Muscle of leg (tissue), 11 donors: ENCODE data around the gene RUVBL1. TPM values are rescaled to one million over a fixed set of nuclear protein-coding genes. Genes with fewer than 3 reads are reported as not detected.

ENCODE experiments used
- DNase-seq: peaks from one replicate; pipeline ENCODE4 v3.0.0; 2013
- H3K27ac ChIP-seq: one replicate; pipeline ENCODE4 v1.5.1; 2013; ENCODE audit warnings: mild to moderate bottlenecking, low read length, control low read depth
- H3K27me3 ChIP-seq: one replicate; pipeline ENCODE4 v1.6.1; 2013; ENCODE audit warnings: low read length; ENCODE audit not compliant: control insufficient read depth, insufficient read depth
- H3K36me3 ChIP-seq: one replicate; pipeline ENCODE4 v1.6.1; 2013; ENCODE audit warnings: low read length; ENCODE audit not compliant: control insufficient read depth, insufficient read depth
- H3K4me1 ChIP-seq: one replicate; pipeline ENCODE4 v1.6.1; 2013; ENCODE audit warnings: low read length; ENCODE audit not compliant: control insufficient read depth, insufficient read depth
- H3K4me3 ChIP-seq: one replicate; pipeline ENCODE4 v1.5.1; 2013; ENCODE audit warnings: low read length, control low read depth
- H3K9me3 ChIP-seq: replicated peaks from 2 replicates; pipeline ENCODE4 v1.6.1; 2013; ENCODE audit warnings: low read depth, low read length; ENCODE audit not compliant: control insufficient read depth
- WGBS: methylation state at CpG from one replicate; pipeline ENCODE4 v1.1.5; 2013; ENCODE audit warnings: missing lambda C conversion rate; ENCODE audit not compliant: insufficient coverage; 5-methylcytosine and 5-hydroxymethylcytosine counted together
- polyA plus RNA-seq, 8 donors: library from polyadenylated mRNA; unstranded; fragments of 120-200 nt; gene quantifications; one replicate each; pipeline versions ENCODE4 v1.2.1 to v1.2.3, GENCODE V29; 2013; ENCODE audit warnings: inconsistent platforms in 1 of 8, low replicate concordance in 1 of 8; ENCODE audit not compliant: insufficient read length in 8 of 8, insufficient read depth in 1 of 8
- total RNA-seq: library from RNA; stranded (reverse); fragments of 120-200 nt; gene quantifications from one replicate; pipeline ENCODE4 v1.2.4, GENCODE V29; 2013

RUVBL1 gene
- total and polyA plus RNA-seq, 9 donors: 33.6 to 41.4 (median 38.6) TPM

DNA sequence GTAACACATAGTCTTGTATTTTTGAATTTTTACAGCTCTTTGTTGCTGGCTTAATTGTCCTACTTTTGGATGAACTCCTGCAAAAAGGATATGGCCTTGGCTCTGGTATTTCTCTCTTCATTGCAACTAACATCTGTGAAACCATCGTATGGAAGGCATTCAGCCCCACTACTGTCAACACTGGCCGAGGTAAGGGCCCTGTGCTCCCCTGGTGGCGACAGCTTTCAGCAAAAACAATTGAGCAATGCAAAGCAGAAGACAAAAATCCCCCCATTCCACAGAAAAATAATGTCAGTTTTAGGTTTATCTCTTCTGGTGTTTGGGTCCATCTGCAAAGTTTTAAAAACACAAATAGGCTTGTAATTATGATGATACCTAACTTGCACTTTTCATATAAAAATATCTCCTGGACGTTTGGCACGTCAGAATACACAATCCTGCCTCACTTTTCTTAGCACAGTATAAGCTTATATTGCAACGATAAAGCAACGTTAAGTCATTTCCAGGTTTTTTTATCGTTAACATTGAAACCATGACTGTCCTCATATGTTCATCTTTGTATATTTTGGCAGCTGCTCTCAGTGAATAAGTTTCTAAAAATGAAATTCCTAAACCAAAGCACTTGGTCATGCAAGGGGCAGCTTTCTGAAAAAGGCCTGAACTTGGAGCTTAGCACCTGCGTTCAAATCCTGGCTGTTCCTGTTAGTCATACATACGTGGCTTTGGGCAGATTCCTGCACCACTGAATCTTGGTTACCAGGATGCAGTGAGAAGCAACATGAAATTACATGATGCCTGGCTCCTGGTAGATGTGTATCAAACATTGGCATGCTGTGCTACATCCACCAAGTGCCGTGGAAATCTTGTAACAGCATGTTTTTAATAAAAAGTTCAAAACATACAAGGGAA lies 62.9 kb downstream of the RUVBL1 start:
- H3K27me3 ChIP-seq: no peaks in the 10 kb centered on the region
- H3K9me3 ChIP-seq: no peaks in the 10 kb centered on the region
- H3K36me3 ChIP-seq: peaks cover 78% of the 10 kb centered on the region
- 92% methylated on average over 2 of the region's 11 CpGs for WGBS
- no peak overlapping the region for H3K27ac ChIP-seq
- no peak overlapping the region for H3K4me3 ChIP-seq
- H3K4me1 ChIP-seq: no peaks in the 10 kb centered on the region
- no peak for DNase-seq

DNA sequence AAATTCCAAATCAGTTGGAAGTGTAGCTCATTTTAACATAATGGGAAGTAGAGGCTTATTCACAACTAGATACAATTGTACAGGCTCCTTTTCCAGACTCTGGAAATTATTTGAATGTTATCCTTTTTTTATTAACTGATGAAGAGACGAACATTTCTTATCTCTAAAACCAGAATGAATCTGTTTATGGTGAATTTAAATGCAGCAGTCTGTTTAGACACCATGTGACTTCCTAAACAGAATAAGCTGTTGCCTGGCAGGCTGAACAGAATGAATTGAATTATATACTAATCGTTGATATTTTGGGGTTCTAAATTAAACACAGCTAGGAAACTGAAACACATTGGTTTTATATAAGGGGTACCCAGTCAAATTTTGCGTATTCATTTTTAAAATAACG lies 67.4 kb downstream of the RUVBL1 start:
- WGBS: 100% methylated on average over 2 of the region's 4 CpGs

DNA sequence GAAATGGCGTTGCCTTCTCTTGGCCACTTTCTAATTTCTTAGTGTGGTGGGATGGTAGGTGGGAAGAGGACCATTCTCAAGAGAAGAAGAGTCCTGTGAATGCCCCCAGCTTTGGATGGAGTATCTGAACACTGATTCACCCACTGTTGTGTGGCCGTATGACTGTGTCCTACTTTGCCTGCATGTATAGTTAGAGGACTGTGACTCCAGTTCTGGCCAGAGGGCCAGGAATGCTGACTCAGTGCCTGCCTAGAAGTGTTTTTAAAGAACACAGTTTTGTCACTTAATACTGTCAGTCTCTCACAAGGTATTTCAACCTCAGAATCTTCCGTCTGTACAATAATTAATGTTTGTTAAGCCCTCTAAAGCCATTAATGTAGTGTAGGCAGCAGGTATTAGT lies 69.2 kb downstream of the RUVBL1 start:
- Histone ChIP-seq H3K27ac (no peak overlapping the region), H3K9me3 (no peaks in the 10 kb centered on the region), H3K27me3 (no peaks in the 10 kb centered on the region), H3K4me3 (no peak overlapping the region), H3K4me1 (peaks cover 12% of the 10 kb centered on the region), H3K36me3 (peaks cover 40% of the 10 kb centered on the region)
- no CpG with 5 or more reads among the region's 3 CpGs for WGBS
- no peak for DNase-seq

More for the DNA sequence above, 67.4 kb downstream of the RUVBL1 start:
- no peaks in the 10 kb centered on the region for H3K9me3 ChIP-seq
- H3K36me3 ChIP-seq: peaks cover 59% of the 10 kb centered on the region
- H3K4me1 ChIP-seq: peaks cover 9% of the 10 kb centered on the region
- H3K4me3 ChIP-seq: no peak overlapping the region
- no peak for DNase-seq
- no peak overlapping the region for H3K27ac ChIP-seq
- no peaks in the 10 kb centered on the region for H3K27me3 ChIP-seq

DNA sequence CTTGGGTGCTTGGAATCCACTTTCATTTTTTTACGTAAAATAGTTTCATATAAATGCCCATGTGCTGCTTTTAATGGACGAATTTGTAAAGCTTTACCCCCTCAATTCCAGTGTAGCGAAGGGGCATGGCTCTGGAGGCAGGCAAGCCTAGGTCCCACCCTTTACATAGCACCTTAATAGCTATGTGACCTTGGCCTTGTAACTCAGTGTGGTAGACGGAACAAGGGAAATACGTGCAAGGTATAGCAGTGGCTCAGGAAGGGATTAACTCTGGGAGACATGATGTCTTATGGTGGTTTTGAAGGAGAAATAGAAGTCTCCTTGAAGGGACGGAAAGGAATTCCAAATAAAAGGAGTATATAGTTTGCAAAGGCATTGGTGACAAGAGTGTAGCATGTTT lies 70.0 kb downstream of the RUVBL1 start:
- no peaks in the 10 kb centered on the region for H3K27me3 ChIP-seq
- no peak overlapping the region for H3K27ac ChIP-seq
- no peaks in the 10 kb centered on the region for H3K9me3 ChIP-seq
- WGBS: 49% methylated on average over 3 of the region's 6 CpGs
- H3K4me3 ChIP-seq: peak overlapping the region; percentile 79
- no peak for DNase-seq
- H3K4me1 ChIP-seq: peaks cover 12% of the 10 kb centered on the region
- peaks cover 37% of the 10 kb centered on the region for H3K36me3 ChIP-seq

DNA sequence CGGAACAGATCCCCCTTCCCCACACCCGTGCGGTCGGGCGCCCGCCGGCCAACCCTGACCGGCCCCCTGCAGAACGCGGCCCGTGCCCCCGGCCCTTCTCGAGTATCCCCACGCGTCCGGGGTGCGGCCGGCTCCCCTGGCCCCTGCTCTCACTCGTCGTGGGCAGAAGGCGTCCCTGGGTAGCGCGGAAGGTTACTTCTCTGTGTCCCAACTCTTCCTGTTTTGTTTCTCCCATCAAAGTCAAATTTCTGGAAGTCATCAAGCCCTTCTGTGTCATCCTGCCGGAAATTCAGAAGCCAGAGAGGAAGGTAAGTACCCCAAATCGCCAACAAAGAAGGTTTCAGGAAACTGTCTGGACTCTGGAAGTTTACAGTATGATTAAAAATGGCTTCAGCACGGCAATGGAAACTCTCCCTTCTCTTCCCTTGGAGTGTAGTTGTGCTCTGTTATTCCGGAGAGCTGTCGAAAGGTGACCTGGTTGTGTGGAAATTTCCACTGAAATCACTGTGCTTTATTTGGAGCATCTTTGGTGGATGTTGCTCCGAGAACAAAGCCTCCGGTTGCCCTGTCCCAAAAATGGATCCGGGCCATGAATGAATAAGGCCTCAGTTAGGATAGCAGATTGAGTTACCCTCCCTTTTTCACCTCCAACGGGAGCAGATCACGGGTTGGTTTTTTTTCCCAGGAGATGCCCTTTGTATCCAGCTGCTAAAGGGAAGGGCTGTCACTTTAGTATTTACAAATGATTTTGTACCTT lies 70.8 kb downstream of the RUVBL1 start:
- 0% methylated on average over 26 of the region's 33 CpGs for WGBS
- DNase-seq: peak; percentile 51

DNA sequence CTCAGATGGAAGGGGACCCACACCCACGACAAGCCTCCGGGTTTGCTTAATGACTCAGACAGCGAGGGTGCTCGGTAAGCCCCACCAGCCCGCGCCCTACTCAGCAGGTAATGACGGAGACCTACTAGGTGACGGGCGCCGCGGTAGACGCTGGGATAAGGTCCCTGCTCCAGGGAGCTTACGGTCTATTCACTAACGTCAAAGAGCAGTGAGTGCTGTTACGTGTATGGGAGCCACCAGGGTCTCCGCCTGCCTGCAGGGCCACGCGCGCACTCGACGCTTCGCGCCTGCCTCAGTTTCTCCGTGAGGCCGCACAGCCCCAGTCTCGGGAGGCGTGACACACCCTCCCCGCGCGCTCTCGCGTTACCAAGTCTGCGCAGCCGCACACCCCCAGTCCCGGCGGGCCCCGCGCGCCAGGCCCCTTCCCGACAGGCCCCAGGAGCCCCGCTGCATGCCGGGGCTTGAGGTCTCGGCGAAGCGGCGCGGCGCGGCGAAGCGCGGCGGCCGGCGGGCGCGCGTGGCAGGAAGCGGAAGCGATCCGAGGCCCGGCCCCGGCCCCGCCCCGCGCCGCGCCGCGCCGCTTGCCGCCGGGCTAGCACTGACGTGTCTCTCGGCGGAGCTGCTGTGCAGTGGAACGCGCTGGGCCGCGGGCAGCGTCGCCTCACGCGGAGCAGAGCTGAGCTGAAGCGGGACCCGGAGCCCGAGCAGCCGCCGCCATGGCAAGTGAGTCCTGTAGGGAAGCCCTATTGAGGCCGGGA lies 71.6 kb downstream of the RUVBL1 start, which contains the start of gene SEC61A1:
Gene SEC61A1 (plus strand): TSS at position 601 of the 758 bp plus-strand sequence. CDS start 116 bp downstream, at position 717.
- WGBS: under 1% methylated on average over 81 of the region's 90 CpGs
- Histone ChIP-seq H3K4me3 (peak within 1 kb of the TSS; percentile 84), H3K27ac (peak within 1 kb of the TSS; percentile 91), H3K9me3 (no peaks in the 10 kb centered on the region), H3K4me1 (peaks cover 12% of the 10 kb centered on the region), H3K27me3 (no peaks in the 10 kb centered on the region), H3K36me3 (peaks cover 26% of the 10 kb centered on the region)
- peak; percentile 99 for DNase-seq

More for the DNA sequence above, 70.8 kb downstream of the RUVBL1 start:
- Histone ChIP-seq H3K36me3 (peaks cover 32% of the 10 kb centered on the region), H3K9me3 (no peaks in the 10 kb centered on the region), H3K4me3 (peak overlapping the region; percentile 79), H3K4me1 (peaks cover 12% of the 10 kb centered on the region), H3K27me3 (no peaks in the 10 kb centered on the region), H3K27ac (peak overlapping the region; percentile 91)

DNA sequence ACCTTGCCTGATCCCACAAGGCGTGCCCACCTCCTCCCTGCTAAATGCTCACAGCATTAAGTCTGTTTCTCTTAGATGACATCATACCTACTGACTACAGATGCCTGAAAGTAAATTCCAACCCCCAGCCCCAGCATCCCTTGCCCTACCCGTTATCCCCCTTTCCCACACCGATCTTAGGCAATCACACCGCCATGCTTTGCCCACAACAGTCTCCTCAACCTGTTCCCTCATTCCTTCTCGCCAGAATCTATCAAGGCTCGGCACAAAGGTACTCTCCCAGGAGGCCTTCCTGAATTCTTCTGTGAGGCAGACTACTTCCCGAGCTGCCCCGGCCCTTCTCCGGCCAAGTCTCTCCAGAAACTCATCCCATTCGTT lies 72.2 kb downstream of the RUVBL1 start:
- Histone ChIP-seq H3K9me3 (no peaks in the 10 kb centered on the region), H3K4me3 (peak overlapping the region; percentile 84), H3K4me1 (peaks cover 12% of the 10 kb centered on the region), H3K36me3 (peaks cover 21% of the 10 kb centered on the region), H3K27ac (peak overlapping the region; percentile 89), H3K27me3 (peaks cover 2% of the 10 kb centered on the region)
- 9% methylated on average over 10 of the region's 10 CpGs for WGBS
- no peak for DNase-seq

DNA sequence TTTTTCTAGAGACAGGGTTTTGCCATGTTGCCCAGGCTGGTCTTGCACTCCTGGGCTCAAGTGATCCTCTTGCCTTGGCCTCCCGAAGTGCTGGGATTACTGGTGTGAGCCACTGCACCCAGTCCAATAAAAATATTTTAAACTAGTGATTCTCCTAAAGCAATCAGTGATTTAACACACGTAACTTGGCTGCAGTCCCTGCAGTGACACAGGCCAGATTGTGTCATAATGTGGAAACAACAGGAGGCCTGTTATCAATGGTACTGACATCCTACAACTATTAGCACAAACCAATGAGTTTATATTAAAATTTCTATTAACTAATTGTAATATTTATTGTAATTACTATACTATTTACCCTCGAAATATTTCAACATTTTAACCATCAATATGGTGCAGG lies 73.0 kb downstream of the RUVBL1 start:
- Histone ChIP-seq H3K4me1 (peaks cover 12% of the 10 kb centered on the region), H3K4me3 (no peak overlapping the region), H3K27me3 (peaks cover 2% of the 10 kb centered on the region), H3K9me3 (no peaks in the 10 kb centered on the region), H3K27ac (no peak overlapping the region), H3K36me3 (peaks cover 18% of the 10 kb centered on the region)
- DNase-seq: peak; percentile 27
- WGBS: no CpG with 5 or more reads among the region's 3 CpGs

DNA sequence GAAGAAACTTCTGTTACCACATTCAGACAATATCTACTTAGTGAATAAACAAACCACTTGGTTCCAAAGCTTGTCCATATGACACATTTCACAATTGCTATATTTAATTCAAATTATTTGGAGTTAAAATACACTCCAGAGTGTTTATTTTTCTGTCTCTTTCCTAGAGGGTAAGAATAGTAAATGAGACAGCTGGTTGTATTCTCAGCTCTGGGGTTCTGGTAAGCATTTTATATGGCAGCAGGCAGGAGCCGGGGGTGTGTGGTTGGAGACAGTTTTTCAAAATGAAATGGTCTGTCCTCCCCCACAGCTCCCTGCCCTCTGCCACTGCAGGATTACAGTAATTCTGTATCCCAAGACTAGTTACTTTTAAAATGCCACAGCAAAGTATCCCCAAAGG lies 82.3 kb downstream of the RUVBL1 start:
- Histone ChIP-seq H3K27me3 (peaks cover 3% of the 10 kb centered on the region), H3K4me3 (no peak overlapping the region), H3K4me1 (no peaks in the 10 kb centered on the region), H3K9me3 (no peaks in the 10 kb centered on the region), H3K36me3 (no peaks in the 10 kb centered on the region), H3K27ac (no peak overlapping the region)
- no CpG with 5 or more reads among the region's 1 CpG for WGBS
- no peak for DNase-seq
